ENCODE measurements around the gene MSLN. TPM values are rescaled to one million over a fixed set of nuclear protein-coding genes. Genes with fewer than 3 reads are reported as not detected.
A peak's percentile ranks its signal among the peaks of the same experiment; 100 is the strongest.

The MSLN gene
- total and polyA plus RNA-seq, 2 of the 8 experiments (the other 6 are each of a cell fraction or from before 2014, with no cell fraction given): 0.28 to 0.50 TPM

- no peak overlapping the region for H4K5ac ChIP-seq (ENCODE audit: insufficient read length, low read depth, low read length)
- H2AK5ac ChIP-seq (ENCODE audit: low read depth, low read length): no peak overlapping the region
- no peak overlapping the region for H2BK15ac ChIP-seq (ENCODE audit: low read length)
- no peaks in the 10 kb centered on the region for H3K79me2 ChIP-seq (ENCODE audit: control insufficient read depth in 1 of 2, insufficient read depth in 2 of 2, low read length in 2 of 2)
- peaks cover 0 to 2% (median 0%) of the 10 kb centered on the region in 4 experiments; a peak in 2 of 7 replicates for H3K4me1 ChIP-seq (replicated peaks in 1 of 4; ENCODE audit: control insufficient read depth in 3 of 4, insufficient read depth in 4 of 4, low read length in 3 of 4)
- peak in 1 of 2 experiments; percentile 84 for DNase-seq (ENCODE audit: low read depth in 1 of 2, low spot score in 2 of 2)
- no peak for FAIRE-seq
- H3K27me3 ChIP-seq (replicated peaks in 1 of 4; ENCODE audit: control insufficient read depth in 3 of 4, extremely low read depth in 1 of 4, insufficient read depth in 3 of 4, low read length in 3 of 4): no peaks in the 10 kb centered on the region
- no peak overlapping the region for H3K4ac ChIP-seq (replicated peaks; ENCODE audit: insufficient read length, low read depth, low read length)
- H3K27ac ChIP-seq (ENCODE audit: low read depth, low read length): no peak overlapping the region
- TF ChIP-seq CTCF (IDR thresholded peaks at IDR 0.05; ENCODE audit: control extremely low read depth in 1 of 3, insufficient read depth in 1 of 3, low read depth in 1 of 3, low read length in 3 of 3) (peak in 2 of 3 experiments; percentile 65 to 68; a peak in 3 of 4 replicates), TEAD4 (IDR thresholded peaks at IDR 0.05; ENCODE audit: low read depth, low read length) (no peak), RAD21 (IDR thresholded peaks at IDR 0.05 in 1 of 2, conservative IDR thresholded peaks at IDR 0.05 in 1 of 2; ENCODE audit: low read depth in 2 of 2, low read length in 2 of 2) (peak; percentile 25 to 37; a peak in 3 of 4 replicates)
- H3K9ac ChIP-seq (replicated peaks in 1 of 4; ENCODE audit: extremely low read depth in 1 of 4, low read depth in 3 of 4, low read length in 3 of 4): no peak overlapping the region
- H3K4me2 ChIP-seq (ENCODE audit: insufficient read depth in 1 of 2, low read depth in 2 of 2, low read length in 2 of 2): no peak overlapping the region
- 88% methylated on average over 27 of the region's 34 CpGs; no CpG with 5 or more reads in 1 of the 2 experiments for WGBS, 2 experiments (ENCODE audit: extremely low coverage in 1 of 2, insufficient coverage in 1 of 2, insufficient read length in 1 of 2, insufficient replicate concordance in 2 of 2, low coverage in 1 of 2, low lambda C conversion rate in 2 of 2, missing lambda C conversion rate in 1 of 2)
- peaks cover 2 to 11% of the 10 kb centered on the region in 2 experiments for H4K20me1 ChIP-seq (replicated peaks in 1 of 2; ENCODE audit: control insufficient read depth in 1 of 2, insufficient read depth in 2 of 2, low read length in 2 of 2)
- H4K8ac ChIP-seq (ENCODE audit: extremely low read depth, insufficient read depth, low read length): no peak overlapping the region; the same call in none of the 2 replicates
- H2BK20ac ChIP-seq (ENCODE audit: low read length): no peak overlapping the region
- H3K56ac ChIP-seq (replicated peaks; ENCODE audit: insufficient read length, low read depth, low read length): no peak overlapping the region
- no peak overlapping the region for H2BK12ac ChIP-seq (ENCODE audit: low read depth, low read length)
- H3K23ac ChIP-seq (ENCODE audit: insufficient read length): no peak overlapping the region
- H3K36me3 ChIP-seq (ENCODE audit: control insufficient read depth in 2 of 4, insufficient read depth in 4 of 4, low read length in 3 of 4): peaks cover 0 to 3% (median 2%) of the 10 kb centered on the region in 4 experiments; a peak in 2 of 8 replicates
- H3K4me3 ChIP-seq (ENCODE audit: extremely low read depth in 1 of 4, insufficient read depth in 2 of 4, low read depth in 3 of 4, low read length in 4 of 4): no peak overlapping the region
- ChIA-PET CTCF (ENCODE audit: partially characterized antibody) (interaction anchor here (0.7 to 35.8 kb wide), 10 partner anchors 3 to 378 kb away, joined by 3 to 977 read pairs (median 9); partner anchors contain the start of genes ANTKMT, CCDC78, CHTF18 and CIAO3), POLR2A (ENCODE audit: partially characterized antibody) (interaction anchor here (1.0 to 23.0 kb wide), 3 partner anchors 17 to 47 kb away, joined by 3 to 353 read pairs (median 5); partner anchors contain the start of genes ANTKMT, CCDC78, HAGHL and METRN)
- H2BK5ac ChIP-seq (ENCODE audit: low read depth, low read length): 0 out of 2 replicates have a peak overlapping the region, but pooled peaks have one; percentile 60
- H2BK120ac ChIP-seq (replicated peaks; ENCODE audit: low read depth, low read length): no peak overlapping the region
- H4K91ac ChIP-seq (replicated peaks; ENCODE audit: insufficient read length, low read length): no peak overlapping the region
- H2AFZ ChIP-seq (ENCODE audit: low read length): no peak overlapping the region
- no peaks in the 10 kb centered on the region for H3K79me1 ChIP-seq (ENCODE audit: low read depth, low read length)
- no peaks in the 10 kb centered on the region for H3K9me3 ChIP-seq (ENCODE audit: insufficient read depth in 2 of 2, low read depth in 1 of 2, low read length in 1 of 2)
- H3K14ac ChIP-seq (ENCODE audit: insufficient read length): no peak overlapping the region
- H3K18ac ChIP-seq (ENCODE audit: extremely low read depth, low read length): no peak overlapping the region
- H3K23me2 ChIP-seq (ENCODE audit: low read depth, low read length): peaks cover 3% of the 10 kb centered on the region; the same call in 1 of the 2 replicates
Measured at GRCh38 chr16:733382-734207, 26.9 kb upstream of the MSLN start.
